Heart right ventricle (tissue), 16 donors: Measurements from ENCODE around the gene ZDHHC22. TPM values are rescaled to one million over a fixed set of nuclear protein-coding genes. Genes with fewer than 3 reads are reported as not detected.

ENCODE experiments used
- ATAC-seq, 8 donors: fragments of 200-7000 bp; cut with Tn5 transposase; one replicate each; pipeline ENCODE4 v1.9.1; 2020; ENCODE audit warnings: mild to moderate bottlenecking in 8 of 8, moderate library complexity in 8 of 8, moderate number of reproducible peaks in 1 of 8
- DNase-seq, 2 donors: peaks; one replicate each; pipeline ENCODE4 v3.0.0-alpha.2; 2020
- H3K27ac ChIP-seq, 10 donors: fragments of 200-600 bp; sonication (generic) in 2 of 10; one replicate each; pipeline versions ENCODE4 v1.5.0 to v1.8.0; 2020 to 2022; ENCODE audit warnings: mild to moderate bottlenecking in 3 of 10
- H3K27me3 ChIP-seq, 7 donors: fragments of 200-600 bp; one replicate each; pipeline ENCODE4 v1.8.0; 2021 to 2022; ENCODE audit warnings: mild to moderate bottlenecking in 2 of 7
- H3K36me3 ChIP-seq, 9 donors: fragments of 200-600 bp; sonication (generic) in 1 of 9; one replicate each; pipeline versions ENCODE4 v1.5.0 to v1.8.0; 2020 to 2022; ENCODE audit warnings: mild to moderate bottlenecking in 2 of 9
- H3K4me1 ChIP-seq, 9 donors: fragments of 200-600 bp; sonication (generic) in 1 of 9; one replicate each; pipeline versions ENCODE4 v1.5.0 to v1.8.0; 2020 to 2022; ENCODE audit warnings: mild to moderate bottlenecking in 4 of 9
- H3K4me3 ChIP-seq, 10 donors: fragments of 200-600 bp; sonication (generic) in 2 of 10; one replicate each; pipeline versions ENCODE4 v1.5.0 to v1.8.0; 2020 to 2022; ENCODE audit warnings: mild to moderate bottlenecking in 7 of 10, moderate library complexity in 2 of 10
- H3K9me3 ChIP-seq, 11 donors: fragments of 200-600 bp in 10 of 11; sonication (generic) in 2 of 11; one replicate each; pipeline versions ENCODE4 v1.5.0 to v1.8.0; 2013 to 2022; ENCODE audit warnings: mild to moderate bottlenecking in 2 of 11, control low read depth in 1 of 11, moderate library complexity in 1 of 11
- CTCF ChIP-seq, 9 donors: fragments of 200-600 bp; sonication (generic) in 2 of 9; IDR thresholded peaks; one replicate each; pipeline versions ENCODE4 v1.5.0 to v1.8.0; 2021 to 2022; ENCODE audit warnings: antibody characterized with exemption in 9 of 9, mild to moderate bottlenecking in 5 of 9, moderate library complexity in 1 of 9
- WGBS, 2 donors: extraction: QIAGEN DNeasy Blood & Tissue Kit; methylation state at CpG; one replicate each; pipeline ENCODE4 v1.1.7; 2013; ENCODE audit warnings: inconsistent platforms in 1 of 2; 5-methylcytosine and 5-hydroxymethylcytosine counted together
- intact Hi-C, 10 donors: fragments of 100-400 bp; cut with DNase I; formaldehyde crosslinking; loops; one replicate each; pipeline versions ENCODE4 v1.11.1 to v1.14.2; 2022
- polyA plus RNA-seq, 2 donors: library from polyadenylated mRNA; stranded (reverse); fragments of 200-250 nt; gene quantifications; one replicate each; pipeline ENCODE4 v1.2.3, GENCODE V29; 2013
- total RNA-seq, 10 donors: library from RNA; stranded (reverse); fragmentation: NEBNext Ultra II Directional in 3 of 10; extraction: Animal tissue kit (Norgen Biotek cat#: 25700) in 3 of 10; gene quantifications; one replicate each; pipeline versions ENCODE4 v1.2.1 to v1.2.4, GENCODE V29; 2021 to 2023
- donor health status: Arrhythmogenic right ventricular cardiomyopathy.
- donor health status: ischemic (EF 13 %, LVEDD 7.1; RV severe dilation, severe dysfunction).
- donor health status: healthy with polysubstance abuse.
- donor health status: DM: no; HTN: yes; CAD: no.
- donor health status: DM: no; HTN: no; CAD: no.
- donor health status: ischemic (EF 25% LVEDD 6.9; RV normal size, moderate dysfunction).
- donor health status: ischemic (EF 25% LVEDD 5.7; RV mildly dilated, moderate dysfunction).
- donor health status: healthy.
- donor health status: DM: yes; HTN: yes; CAD: no.
- donor health status: Ischemic cardiomyopathy.
- donor health status: ischemic (EF 35%, LVEDD 5.7; RV mildly dilated, moderate dysfunction).
- donor health status: nonischemic (EF 11% LVEDD 7.7; RV severe dilation, severe dysfunction).
- donor health status: DM: yes; HTN: yes; CAD: no.
- donor health status: PGD.
- donor health status: ischemic (EF 29% LVEDD 5.4; RV normal size, mild dysfunction).
- donor health status: nonischemic (EF 23%, LVEDD 6.1; RV moderate dilation, normal function).

Gene ZDHHC22
- total and polyA plus RNA-seq, 12 donors: 0.09 TPM; not detected in 11

GRCh38 chr14:77130386-77130785, 11.2 kb downstream of the ZDHHC22 start:
- H3K36me3 ChIP-seq: no peaks in the 10 kb centered on the region
- no peaks in the 10 kb centered on the region for H3K9me3 ChIP-seq
- TF ChIP-seq CTCF (IDR thresholded peaks at IDR 0.05): no peak
- intact Hi-C loops: no loop called here
- DNase-seq: no peak
- H3K4me1 ChIP-seq: peaks cover 0 to 6% (median 1%) of the 10 kb centered on the region in 9 donors
- 64 to 72% methylated on average over 3 of the region's 3 CpGs for WGBS, 2 donors
- H3K4me3 ChIP-seq: no peak overlapping the region
- peaks cover 0 to 53% (median 33%) of the 10 kb centered on the region in 7 donors for H3K27me3 ChIP-seq
- H3K27ac ChIP-seq: no peak overlapping the region
- ATAC-seq: no peak

GRCh38 chr14:77128414-77128891, 13.1 kb downstream of the ZDHHC22 start:
- peaks cover 9 to 21% (median 18%) of the 10 kb centered on the region in 9 donors for H3K4me1 ChIP-seq
- TF ChIP-seq CTCF (IDR thresholded peaks at IDR 0.05): no peak
- intact Hi-C loops: loop anchor here in 2 of 10 donors (10.0 kb wide), 2 partner anchors 186 to 254 kb away; no protein-coding TSS in a partner anchor
- H3K27ac ChIP-seq: no peak overlapping the region
- H3K27me3 ChIP-seq: peaks cover 0 to 42% (median 23%) of the 10 kb centered on the region in 7 donors
- no peak for ATAC-seq
- H3K9me3 ChIP-seq: no peaks in the 10 kb centered on the region
- H3K4me3 ChIP-seq: no peak overlapping the region
- WGBS, 2 donors: 62% methylated on average over 6 of the region's 6 CpGs
- no peak for DNase-seq
- H3K36me3 ChIP-seq: no peaks in the 10 kb centered on the region

- peaks cover 0 to under 1% (median 0%) of the 10 kb centered on the region in 9 donors for H3K36me3 ChIP-seq
- DNase-seq (no peak), ATAC-seq (no peak)
- no peak for TF ChIP-seq CTCF (IDR thresholded peaks at IDR 0.05)
- WGBS, 2 donors: 90 to 92% methylated on average over 4 of the region's 4 CpGs
- H3K9me3 ChIP-seq: no peaks in the 10 kb centered on the region
- no peak overlapping the region for H3K4me3 ChIP-seq
- intact Hi-C loops: loop anchor here in 2 of 10 donors (10.0 kb wide), 2 partner anchors 188 to 252 kb away; no protein-coding TSS in a partner anchor
- no peak overlapping the region for H3K27ac ChIP-seq
- H3K4me1 ChIP-seq: peaks cover 10 to 37% (median 30%) of the 10 kb centered on the region in 9 donors
- H3K27me3 ChIP-seq: peaks cover 0 to 30% (median 9%) of the 10 kb centered on the region in 7 donors
Measured at GRCh38 chr14:77126461-77126990, 15.1 kb downstream of the ZDHHC22 start.

- WGBS, 2 donors: 94 to 95% methylated on average over 8 of the region's 8 CpGs
- TF ChIP-seq CTCF (IDR thresholded peaks at IDR 0.05): no peak
- intact Hi-C loops: loop anchor here in 2 of 10 donors (10.0 kb wide), 2 partner anchors 189 to 251 kb away; no protein-coding TSS in a partner anchor
- Histone ChIP-seq H3K27ac (no peak overlapping the region), H3K4me3 (no peak overlapping the region), H3K36me3 (peaks cover 0 to 6% (median 0%) of the 10 kb centered on the region in 9 donors), H3K9me3 (no peaks in the 10 kb centered on the region), H3K4me1 (peaks cover 14 to 43% (median 36%) of the 10 kb centered on the region in 9 donors), H3K27me3 (peaks cover 0 to 30% (median 9%) of the 10 kb centered on the region in 7 donors)
- ATAC-seq (no peak), DNase-seq (no peak)
Measured at GRCh38 chr14:77125823-77126325, 15.7 kb downstream of the ZDHHC22 start.
